Stimulated activated naive CD4-positive, alpha-beta T cell (primary cell): ENCODE measurements around the gene GPRC5C.

Source experiments
- DNase-seq, 6 experiments: peaks; one replicate each; lab custom pipeline; 2025; lab: John Stamatoyannopoulos, UW

Gene GPRC5C

GRCh38 chr17:74452033-74452840 is 20.3 kb downstream of the GPRC5C start:
- DNase-seq, result no peak

- DNase-seq, result no peak
Observed at GRCh38 chr17:74452841-74453661, 21.2 kb downstream of the GPRC5C start.

GRCh38 chr17:74453665-74454196 is 21.8 kb downstream of the GPRC5C start:
- DNase-seq, result peak in 3 of 6 experiments; percentile 36 to 61 (median 50)

- DNase-seq, result peak in 2 of 6 experiments; percentile 42 to 53
Observed at GRCh38 chr17:74454197-74455024, 22.5 kb downstream of the GPRC5C start.

GRCh38 chr17:74455025-74455545 is 23.2 kb downstream of the GPRC5C start:
- no peak for DNase-seq

GRCh38 chr17:74455821-74456220 is 23.9 kb downstream of the GPRC5C start:
- DNase-seq, result no peak

GRCh38 chr17:74457146-74457819 is 25.4 kb downstream of the GPRC5C start:
- DNase-seq, result peak in 5 of 6 experiments; percentile 36 to 63 (median 41)

GRCh38 chr17:74457820-74458166 is 25.9 kb downstream of the GPRC5C start:
- no peak for DNase-seq

- no peak for DNase-seq
Observed at GRCh38 chr17:74458835-74459234, 26.9 kb downstream of the GPRC5C start.

GRCh38 chr17:74459622-74460021 is 27.7 kb downstream of the GPRC5C start:
- DNase-seq, result no peak

- DNase-seq, result no peak
Observed at GRCh38 chr17:74460241-74460640, 28.4 kb downstream of the GPRC5C start.

- no peak for DNase-seq
Observed at GRCh38 chr17:74460996-74461395, 29.1 kb downstream of the GPRC5C start.

- DNase-seq, result no peak
Observed at GRCh38 chr17:74461611-74462010, 29.7 kb downstream of the GPRC5C start.

GRCh38 chr17:74464730-74465377 is 33.0 kb downstream of the GPRC5C start:
- no peak for DNase-seq

- no peak for DNase-seq
Observed at GRCh38 chr17:74465378-74466110, 33.7 kb downstream of the GPRC5C start.

GRCh38 chr17:74466111-74466827 is 34.4 kb downstream of the GPRC5C start, which contains the start of gene CD300A:
TSS of gene CD300A (plus strand) at chr17:74466634. CDS start at chr17:74466704, 70 bp downstream.
- peak in 1 of 6 experiments; percentile 60 for DNase-seq

- peak in 1 of 6 experiments; percentile 52 for DNase-seq
Observed at GRCh38 chr17:74466828-74467184, 34.9 kb downstream of the GPRC5C start.

GRCh38 chr17:74467221-74467951 is 35.5 kb downstream of the GPRC5C start:
- peak in 1 of 6 experiments; percentile 14 for DNase-seq
